Keratinocyte (primary cell): ENCODE data around the gene OR2T33.

Experiments
- CTCF ChIP-seq, 3 experiments: IDR thresholded peaks in 1 of 3; conservative IDR thresholded peaks in 1 of 3; optimal IDR thresholded peaks in 1 of 3; 2 replicates in 2 of 3; 3 replicates in 1 of 3; pipeline versions ENCODE3 to v1.5.1; 2011; ENCODE audit warnings: low read length in 3 of 3, mild to moderate bottlenecking in 3 of 3, moderate library complexity in 2 of 3, control low read depth in 1 of 3, inconsistent platforms in 1 of 3; ENCODE audit not compliant: insufficient read depth in 2 of 3; ENCODE audit errors: extremely low read depth in 1 of 3
- EZH2 ChIP-seq: IDR thresholded peaks from one replicate; pipeline ENCODE4 v1.6.1; 2012; ENCODE audit warnings: inconsistent platforms, mild to moderate bottlenecking, low read length, moderate library complexity

- no peak for TF ChIP-seq CTCF (optimal IDR thresholded peaks at IDR 0.05 in 1 of 3, IDR thresholded peaks at IDR 0.05 in 1 of 3, conservative IDR thresholded peaks at IDR 0.05 in 1 of 3; ENCODE audit: extremely low read depth in 1 of 3, insufficient read depth in 2 of 3, low read length in 3 of 3)
- no peak for TF ChIP-seq EZH2
Measured at GRCh38 chr1:248316796-248317195, 39.0 kb upstream of the OR2T33 start.
